ENCODE data around the gene IFFO2. TPM values are rescaled to one million over a fixed set of nuclear protein-coding genes. Genes with fewer than 3 reads are reported as not detected.

The IFFO2 gene
- total RNA-seq, 1 donor from 2014 or later = 4.1 TPM

DNA sequence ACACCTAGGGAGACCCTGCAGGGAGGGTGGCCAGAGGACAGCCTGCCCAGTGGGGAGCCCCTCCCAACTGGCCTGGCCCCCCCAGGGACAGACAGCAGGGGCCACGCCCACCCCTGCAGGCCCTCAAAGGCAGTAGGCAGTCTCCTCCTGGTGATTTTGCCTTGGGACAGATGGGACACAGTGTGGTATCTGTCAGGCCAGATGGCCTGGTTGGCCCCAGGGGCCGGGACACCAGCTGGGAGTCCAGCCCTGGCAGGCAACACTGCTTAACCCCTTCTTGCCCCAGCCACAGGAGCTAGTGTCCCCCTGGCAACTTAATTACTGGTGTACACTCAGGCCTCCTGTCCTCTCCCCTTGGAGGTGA lies 17.8 kb downstream of the IFFO2 start:
- ATAC-seq (peak; percentile 10), DNase-seq (ENCODE audit: low spot score) (no peak)

DNA sequence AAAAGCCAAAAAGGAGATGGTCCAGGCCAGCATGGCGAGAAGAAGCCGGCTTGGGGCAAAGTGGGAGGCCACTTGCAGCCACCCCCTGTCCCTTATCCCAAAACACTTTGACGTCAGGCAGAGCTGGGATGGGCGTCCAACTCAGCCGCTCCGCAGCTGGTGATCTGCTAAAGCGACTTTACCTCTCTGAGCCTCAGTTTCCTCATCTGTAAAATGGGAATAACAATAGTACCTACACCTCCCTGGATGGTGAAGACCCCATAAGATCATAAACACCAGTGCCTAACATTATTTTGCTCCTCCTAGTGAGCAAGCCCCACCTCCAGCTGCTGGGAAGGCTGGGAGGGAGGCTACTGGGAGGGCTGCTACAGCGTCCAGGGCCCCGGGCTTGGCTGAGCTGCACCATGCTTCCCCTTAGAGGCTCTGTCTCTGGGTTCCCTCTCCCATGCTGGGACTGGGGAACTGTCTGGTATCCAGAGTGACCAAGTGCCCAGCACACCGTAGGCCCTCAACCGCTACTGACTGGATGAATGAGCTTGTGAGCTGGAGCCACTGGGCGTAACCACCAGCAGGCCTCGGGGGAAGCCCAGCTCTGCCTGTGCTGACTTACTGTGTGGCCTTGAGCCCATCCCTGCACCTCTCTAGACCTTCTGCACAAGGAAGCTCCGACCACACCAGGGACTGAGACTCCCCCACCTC lies 18.3 kb downstream of the IFFO2 start:
- no peak for ATAC-seq
- DNase-seq (ENCODE audit: low spot score) = no peak

DNA sequence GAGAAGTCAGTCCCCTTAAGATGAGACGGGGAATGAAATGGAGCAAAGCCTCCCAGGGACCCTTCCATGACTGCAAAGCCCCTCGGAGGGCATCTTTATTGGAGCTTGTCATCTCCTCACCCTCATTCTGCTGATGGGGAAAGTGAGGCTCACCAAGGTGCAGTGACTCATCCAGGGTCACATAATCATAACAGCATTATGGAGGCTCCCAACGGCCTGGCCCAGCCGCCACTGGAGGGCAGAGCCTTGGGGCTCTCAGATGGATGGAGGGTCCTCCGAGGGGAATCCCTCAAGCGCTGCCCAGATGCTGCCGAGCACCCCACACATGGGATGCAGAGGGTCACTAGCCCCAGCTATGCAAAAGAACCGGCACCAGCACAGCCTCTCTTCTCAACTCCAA lies 18.9 kb downstream of the IFFO2 start:
- ATAC-seq = no peak
- no peak for DNase-seq (ENCODE audit: low spot score)

DNA sequence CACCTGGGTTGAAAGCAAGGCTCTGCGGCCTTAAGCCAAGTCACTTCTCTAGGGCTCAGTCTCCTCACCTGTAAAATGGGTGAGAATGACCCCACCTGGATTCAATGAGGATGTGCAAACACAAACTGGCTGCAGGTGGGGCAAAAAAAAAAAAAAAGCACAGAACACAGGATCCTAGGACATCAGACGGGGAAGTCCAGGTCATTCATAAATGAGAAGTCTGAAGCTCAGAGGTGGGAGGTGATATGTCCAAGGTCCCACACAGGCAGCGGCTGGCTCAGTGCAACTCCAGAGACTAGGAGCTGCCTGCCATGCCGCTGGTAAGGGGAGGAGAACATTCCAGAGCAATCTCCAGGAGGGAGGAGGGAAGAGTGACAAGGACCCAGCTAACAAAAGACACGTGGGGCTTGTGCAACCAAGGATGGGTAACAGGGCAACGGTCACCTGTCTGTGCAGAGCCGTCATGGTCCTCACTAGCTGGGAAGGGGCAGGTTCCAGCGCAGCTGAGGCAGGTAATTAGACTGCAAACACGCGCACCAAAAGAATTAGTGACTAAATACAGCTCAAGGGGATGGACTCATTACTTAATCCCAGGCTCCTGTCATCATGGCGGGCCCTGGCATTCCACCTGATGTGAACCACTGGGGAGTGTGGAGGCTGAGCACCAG lies 19.5 kb downstream of the IFFO2 start:
- peak; percentile 88 for ATAC-seq
- DNase-seq (ENCODE audit: low spot score) = peak; percentile 70

DNA sequence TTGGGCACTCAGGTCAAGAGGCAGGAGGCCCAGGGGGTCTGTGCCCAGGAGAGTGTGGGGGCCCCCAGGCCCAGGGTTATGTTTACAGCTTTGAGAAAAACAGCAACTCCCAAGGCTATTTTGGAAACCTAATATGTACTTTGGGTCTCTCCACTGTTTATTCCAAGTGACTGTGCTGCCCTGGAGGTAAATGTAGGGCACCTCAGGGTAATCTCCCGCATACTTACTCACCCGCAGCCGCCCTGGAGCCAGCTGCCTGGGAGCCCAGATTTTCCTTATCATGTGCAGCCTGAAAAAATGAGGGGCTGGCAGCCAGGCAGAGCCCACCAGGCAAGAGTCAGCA lies 20.0 kb downstream of the IFFO2 start:
- DNase-seq (ENCODE audit: low spot score) (no peak), ATAC-seq (no peak)

DNA sequence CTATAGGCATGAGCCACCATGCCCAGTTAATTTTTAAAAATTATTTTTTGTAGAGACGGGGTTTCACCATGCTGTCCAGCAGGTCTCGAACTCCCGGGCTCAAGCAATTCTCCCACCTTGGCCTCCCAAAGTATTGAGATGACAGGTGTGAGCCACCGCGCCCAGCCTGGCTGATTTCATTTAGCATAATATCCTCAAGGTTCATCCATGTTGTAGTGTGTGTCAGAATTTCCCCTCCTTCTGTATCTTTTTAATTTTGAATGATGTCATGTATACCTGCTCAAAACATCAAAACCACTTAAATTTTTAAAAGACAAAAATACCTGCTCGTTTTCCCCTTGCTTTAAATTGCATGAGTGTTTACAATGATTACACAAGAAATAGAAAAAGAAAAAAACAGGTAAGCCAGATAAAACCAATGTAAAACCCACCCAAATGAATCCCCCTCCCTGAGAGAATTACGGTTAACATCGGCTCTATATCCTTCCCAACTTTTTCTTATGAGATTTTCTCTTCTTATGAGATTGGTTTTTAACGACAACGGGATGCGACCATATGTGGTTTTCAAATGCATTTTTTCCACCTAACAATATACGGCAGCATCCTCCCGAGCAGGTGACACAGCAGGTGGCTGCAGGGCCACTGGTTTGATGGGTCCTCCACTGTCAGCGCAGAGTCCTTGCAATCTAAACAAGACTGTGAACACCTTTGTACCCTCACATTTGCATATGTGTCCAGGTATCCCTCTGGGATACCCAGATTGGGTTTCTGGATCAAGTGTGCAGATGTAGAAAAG lies 22.1 kb downstream of the IFFO2 start:
- ATAC-seq = no peak
- no peak for DNase-seq (ENCODE audit: low spot score)

DNA sequence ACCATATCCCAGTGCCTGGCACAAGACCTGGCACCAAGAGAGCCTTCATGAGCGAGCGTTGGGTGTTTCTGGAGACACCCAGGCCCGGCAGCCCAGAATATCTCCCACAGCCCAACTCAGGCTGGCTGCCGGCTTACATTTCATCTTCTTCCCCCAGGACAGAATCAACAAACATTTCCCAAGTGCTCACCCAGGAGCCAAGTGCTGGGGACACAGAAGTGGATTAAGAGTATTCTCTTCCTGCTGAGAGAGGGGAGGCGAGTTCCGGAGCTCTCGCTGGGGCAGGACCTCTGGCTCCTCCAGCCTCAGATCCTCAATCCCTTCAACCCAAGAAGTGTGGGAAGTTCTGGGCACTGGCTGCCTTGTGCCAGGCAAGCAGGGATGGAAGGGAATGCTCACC lies 23.6 kb downstream of the IFFO2 start:
- DNase-seq (ENCODE audit: low spot score) (no peak), ATAC-seq (no peak)

DNA sequence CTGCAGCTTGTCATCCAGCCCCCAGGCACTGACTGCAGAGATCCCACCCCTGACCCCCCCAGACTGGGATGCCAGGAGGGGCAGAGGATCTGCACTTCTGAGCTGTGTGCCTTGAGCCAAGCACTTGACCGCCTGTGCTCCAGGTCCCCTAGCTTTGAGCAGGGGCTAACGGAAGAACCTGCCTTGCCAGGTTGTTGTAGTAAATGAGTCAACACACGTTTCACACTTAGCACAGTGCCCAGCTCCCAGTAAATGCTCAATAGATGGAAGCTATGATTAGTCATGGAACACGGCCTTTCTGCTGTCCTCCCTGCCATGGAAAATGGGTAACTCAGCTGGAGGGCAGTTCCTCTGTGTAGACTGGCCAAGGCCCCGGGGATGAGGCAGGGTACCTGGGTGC lies 24.1 kb downstream of the IFFO2 start:
- DNase-seq (ENCODE audit: low spot score) (no peak), ATAC-seq (no peak)

DNA sequence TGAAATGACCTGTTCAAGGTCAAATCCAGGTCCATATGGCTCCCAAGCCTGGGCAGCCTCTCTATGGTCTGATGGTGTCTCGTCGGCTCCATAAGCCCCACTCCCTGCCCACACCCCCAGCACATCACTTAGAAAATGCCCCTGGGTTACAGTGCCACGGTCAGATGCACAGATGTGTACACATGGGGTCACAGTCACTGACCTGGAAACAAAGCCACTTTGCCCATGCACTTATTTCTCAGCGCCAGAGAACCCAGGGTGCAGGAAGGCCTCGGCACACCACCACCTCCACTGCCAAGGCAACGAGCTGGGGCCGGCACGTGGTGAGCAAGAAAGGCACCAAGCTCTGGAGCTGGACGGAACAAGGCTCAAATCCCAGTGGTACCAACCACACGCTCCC lies 24.7 kb downstream of the IFFO2 start:
- no peak for DNase-seq (ENCODE audit: low spot score)

DNA sequence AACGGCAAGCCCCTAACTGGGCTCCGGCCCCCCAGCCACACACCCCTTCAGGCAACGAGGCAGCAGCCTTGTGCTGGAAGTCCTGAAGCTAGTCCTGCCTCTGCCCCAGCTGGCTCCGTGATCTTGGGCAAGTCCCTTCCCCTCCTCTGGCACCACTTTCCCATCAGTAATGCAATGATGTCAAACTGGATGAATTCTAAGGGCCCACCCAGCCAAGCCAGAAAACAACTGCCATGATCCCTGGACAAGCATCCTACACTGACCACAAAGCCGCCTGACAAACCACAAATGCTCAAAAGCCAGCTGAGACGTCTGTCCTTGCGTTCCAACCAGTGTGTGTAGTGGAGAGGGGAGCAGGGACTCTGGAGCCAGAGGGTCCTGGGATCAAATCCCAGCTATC lies 26.8 kb downstream of the IFFO2 start:
- DNase-seq (ENCODE audit: low spot score) (no peak), ATAC-seq (no peak)

More for the DNA sequence above, 24.7 kb downstream of the IFFO2 start:
- ATAC-seq = no peak

DNA sequence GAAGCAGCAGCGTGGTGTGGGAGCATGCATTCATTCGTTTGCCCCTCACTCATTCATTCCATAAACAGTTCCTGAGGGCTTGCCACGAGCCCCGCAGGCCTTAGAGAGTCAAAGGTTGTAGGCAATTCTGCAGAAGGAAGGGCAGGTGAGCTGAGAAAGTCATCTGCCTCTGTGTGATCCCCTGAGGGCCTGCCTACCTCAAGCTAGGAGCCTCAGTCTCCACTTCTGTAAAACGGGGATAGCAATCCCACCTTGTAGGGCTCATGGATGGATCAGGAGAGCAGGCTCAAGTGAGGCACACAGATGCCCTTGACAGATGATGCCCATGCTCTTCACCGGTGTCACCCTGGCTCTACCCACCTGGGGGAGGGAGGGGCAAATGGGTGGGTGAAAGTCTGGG lies 27.5 kb downstream of the IFFO2 start:
- DNase-seq (ENCODE audit: low spot score) (no peak), ATAC-seq (no peak)

DNA sequence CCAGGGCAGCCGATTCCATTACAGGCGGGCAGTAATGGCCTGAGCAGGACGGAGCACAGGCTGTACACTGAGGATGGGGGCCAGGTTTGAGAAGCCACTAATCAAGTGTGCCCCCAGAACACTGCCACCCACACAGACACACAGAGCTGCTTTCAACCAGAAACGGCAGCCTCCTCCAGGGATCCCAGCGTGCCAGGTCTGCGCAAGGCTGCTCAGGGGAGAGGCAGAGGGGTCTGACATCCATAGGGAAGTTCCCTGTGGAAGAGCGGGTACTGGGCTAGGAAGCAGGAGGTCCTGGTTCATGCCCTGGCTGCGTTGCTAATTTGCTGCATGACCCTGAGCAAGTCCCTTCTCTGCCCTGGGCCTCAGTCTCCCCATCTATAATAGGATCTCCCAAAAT lies 28.1 kb downstream of the IFFO2 start:
- no peak for DNase-seq (ENCODE audit: low spot score)
- no peak for ATAC-seq

DNA sequence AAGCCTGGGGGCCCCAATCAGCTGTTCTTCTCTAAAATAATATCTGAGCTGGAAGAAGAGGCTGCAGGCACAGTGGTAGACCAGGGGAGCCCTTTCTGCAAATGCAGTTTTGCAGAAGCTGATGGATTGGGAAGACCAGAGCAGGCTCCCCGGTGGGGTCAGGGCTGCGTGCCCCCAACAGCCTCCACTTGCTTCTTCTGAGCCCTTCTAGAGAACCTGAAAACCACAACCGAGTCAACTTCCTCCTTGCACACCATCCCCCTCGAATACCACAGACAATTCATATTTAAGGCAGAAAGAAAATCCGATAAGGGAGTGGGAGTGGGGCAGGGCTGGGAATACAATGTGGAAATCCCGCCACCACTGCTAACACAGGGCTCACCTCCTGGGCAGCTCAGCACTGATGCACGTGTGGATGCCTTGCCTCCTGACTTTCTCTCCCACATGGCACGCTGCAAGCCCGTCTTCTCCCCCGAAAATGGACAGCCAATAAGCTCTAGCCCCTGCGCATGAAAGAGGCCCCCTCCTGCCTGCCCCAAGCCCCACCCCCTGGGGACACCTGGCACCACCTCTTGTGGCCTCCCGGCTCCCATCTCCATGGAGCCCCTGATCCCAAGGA lies 28.7 kb downstream of the IFFO2 start:
- no peak for ATAC-seq

DNA sequence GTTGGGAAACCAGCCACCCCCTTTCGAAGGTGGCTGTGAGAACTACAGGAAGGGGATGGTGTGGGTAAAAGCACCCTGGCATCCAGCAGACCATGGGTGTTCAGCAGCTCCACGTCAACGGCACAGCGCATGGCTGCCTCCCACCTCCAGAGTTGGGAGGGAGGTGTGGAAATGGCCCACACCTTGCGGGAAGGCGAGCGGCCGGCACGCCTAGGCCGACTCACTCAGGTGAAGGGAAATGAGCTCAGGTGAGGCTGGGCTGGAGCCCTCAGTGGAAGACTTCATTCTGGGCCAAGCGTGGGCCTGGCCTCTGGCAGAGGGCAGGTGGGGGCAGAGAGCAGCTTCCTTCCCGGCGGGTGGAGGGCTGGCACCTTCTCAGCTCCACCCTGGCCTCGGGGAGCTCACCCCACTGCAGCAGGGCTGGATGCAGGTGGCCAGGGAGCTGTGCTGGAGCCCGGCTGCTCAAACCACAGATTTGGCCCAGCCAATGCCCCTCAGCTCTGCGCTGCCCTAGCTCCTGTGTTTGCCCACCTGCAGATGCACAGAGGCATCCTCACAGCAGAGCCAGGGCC lies 29.3 kb downstream of the IFFO2 start:
- DNase-seq (ENCODE audit: low spot score) (no peak), ATAC-seq (no peak)

More for the DNA sequence above, 28.7 kb downstream of the IFFO2 start:
- no peak for DNase-seq (ENCODE audit: low spot score)

DNA sequence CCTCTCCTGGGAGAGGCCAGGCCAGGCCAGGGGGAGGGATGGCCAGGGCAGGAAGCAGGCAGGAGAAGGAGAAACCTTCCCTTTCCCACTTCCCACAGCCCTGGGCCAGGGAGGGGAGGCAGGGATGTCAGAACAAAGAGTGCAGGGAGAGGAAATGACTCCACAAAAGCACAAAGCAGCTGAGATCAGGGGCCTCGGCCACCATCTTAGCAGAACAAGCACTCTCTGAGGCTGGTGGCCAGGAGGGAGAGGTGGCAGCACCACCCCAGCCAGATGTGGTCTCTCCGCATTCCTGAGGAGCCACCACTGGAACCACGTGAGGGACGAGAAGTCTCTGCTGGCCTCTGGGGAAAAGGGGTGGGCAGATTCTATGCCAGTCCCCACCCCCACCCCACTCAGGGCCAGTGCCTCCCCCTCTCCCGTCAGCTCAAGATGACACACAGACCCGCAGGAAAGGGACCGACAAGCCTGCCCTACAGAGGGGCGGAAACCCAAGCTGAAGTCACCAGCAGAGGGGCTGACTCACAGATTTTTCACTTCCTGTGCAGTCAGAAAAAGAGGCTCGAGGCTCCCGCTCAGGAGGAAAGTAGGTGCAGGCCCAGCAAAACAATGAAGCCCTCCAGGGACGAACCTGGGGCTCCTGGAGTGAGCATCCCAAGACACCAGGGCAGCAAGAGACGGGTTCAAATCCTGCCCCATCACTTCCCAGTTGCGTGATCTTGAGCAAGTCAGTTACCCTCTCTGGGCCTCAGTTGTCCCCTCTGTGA lies 30.0 kb downstream of the IFFO2 start:
- no peak for DNase-seq (ENCODE audit: low spot score)
- peak; percentile 38 for ATAC-seq

DNA sequence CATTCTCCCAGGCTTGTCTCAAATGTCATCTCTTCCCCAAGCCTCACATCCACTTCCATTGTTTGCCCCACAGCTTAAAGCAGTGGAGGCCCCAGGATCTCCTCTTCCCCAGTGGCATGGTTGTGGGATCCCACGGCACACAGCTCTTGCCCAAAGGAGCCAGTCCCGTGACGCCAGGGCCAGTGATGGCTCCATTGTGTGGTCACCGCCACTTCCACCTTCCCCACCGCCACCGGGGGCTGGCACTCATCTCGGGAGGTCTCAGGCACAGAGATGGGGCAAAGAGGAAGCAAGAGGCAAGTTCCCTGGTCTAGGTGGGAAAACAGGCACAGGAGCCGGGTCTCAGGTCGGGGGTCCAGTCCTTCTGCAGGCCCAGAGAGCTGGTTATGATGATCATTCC lies 31.2 kb downstream of the IFFO2 start:
- ATAC-seq = no peak
- no peak for DNase-seq (ENCODE audit: low spot score)

DNA sequence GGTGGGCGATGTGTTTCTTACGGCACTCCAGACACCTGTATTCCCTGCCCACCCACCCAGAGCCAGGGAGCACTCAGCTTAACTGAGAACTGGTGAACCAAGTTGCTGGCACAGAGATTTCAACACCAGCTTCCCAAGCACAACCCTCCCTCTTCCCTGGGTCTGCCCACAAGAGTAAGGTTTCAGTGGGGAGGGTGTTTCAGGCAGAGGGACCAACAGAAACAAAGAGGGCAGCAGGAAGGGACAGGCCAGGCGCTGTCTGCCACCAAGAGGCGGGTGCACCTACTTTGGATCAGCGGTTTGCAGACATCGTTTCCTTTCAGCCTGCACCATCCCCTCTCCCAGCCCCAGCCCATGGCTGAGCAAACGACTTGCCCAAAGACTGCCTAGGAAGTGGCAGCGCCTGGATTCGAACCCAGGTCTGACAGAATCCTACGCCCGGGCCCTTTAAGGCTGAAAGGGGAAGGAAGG lies 32.2 kb downstream of the IFFO2 start:
- ATAC-seq = no peak
- no peak for DNase-seq (ENCODE audit: low spot score)

DNA sequence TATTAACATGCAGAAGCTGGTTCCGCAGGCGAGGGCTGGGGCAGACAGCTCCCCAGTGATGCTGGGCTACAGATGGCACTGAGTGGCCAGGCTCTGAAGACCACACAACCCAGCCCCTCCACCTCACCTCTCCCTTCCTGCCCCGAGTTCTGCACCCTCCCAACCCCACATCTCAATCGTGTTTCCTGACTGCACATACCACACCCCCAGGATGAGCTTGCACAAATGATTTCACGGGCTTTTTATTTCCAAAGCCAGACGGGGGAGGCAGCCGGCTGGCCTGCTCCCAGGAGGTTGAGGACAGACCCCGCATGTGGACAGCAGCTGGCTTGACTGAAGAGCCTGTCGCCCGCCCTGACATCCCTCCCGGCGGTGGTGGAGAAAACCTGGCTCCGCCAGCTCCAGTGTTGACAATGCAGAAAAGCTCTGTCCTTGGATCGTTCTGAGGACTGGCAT lies 32.7 kb downstream of the IFFO2 start:
- DNase-seq (ENCODE audit: low spot score) (no peak), ATAC-seq (no peak)

DNA sequence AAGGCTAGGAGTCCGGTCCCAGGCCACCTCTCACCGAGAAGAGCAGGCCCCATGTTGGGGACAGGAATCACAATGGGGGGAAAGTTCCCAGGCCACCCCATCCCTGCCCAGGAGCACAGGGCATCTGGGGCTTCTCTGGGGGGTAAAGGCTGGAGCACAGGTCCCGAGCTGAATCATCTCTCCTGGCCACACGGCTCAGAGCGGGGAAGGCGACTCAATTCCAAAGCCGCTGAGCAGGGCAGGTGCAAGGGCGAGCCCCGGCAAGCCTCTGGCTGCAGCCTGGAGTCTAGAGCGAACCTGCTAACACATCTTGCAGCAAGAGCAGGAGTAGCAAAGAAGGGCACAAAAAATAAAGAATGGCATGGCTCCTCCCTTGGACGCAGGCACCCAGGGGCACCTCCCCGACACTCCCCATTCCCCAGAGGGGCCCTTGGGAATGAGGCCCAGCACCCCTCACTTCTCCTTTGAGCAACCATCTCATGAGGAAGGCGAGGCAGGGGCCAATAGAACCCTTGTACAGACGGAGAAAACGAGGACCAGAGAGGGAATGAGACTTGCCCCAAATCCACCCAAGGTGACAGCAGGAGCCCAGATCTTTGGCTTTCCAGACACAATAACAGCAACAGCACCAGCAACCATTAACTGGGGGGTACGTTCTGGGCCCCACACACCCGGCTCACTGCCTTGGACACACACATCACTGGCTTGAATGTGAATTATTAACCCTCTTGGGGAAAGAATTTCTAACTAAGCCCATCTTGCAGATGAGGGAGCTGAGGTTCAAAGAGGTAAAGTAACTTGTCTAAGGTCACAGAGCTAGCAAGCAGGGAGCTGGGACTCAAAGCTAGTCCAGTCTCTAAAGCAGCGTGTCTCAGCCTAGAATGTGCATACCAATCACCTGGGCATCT lies 33.4 kb downstream of the IFFO2 start:
- no peak for ATAC-seq
- no peak for DNase-seq (ENCODE audit: low spot score)
